Measurements from ENCODE around the gene CARD11.
"Not testable (repeated sequence)": the region's sequence is repeated elsewhere in the genome, so short reads cannot be mapped to it uniquely, and the experiment has no call there.

Gene CARD11

GRCh38 chr7:3055626-3056025 lies 12.0 kb upstream of the CARD11 start:
- H3K4me3 ChIP-seq (ENCODE audit: low read depth in 1 of 2, low read length in 1 of 2): no peak overlapping the region
- H3K4me1 ChIP-seq (ENCODE audit: control insufficient read depth in 1 of 2, insufficient read depth in 1 of 2, low read depth in 1 of 2, low read length in 1 of 2): no peaks in the 10 kb centered on the region
- H3K36me3 ChIP-seq: no peaks in the 10 kb centered on the region
- no peak for TF ChIP-seq CTCF (IDR thresholded peaks at IDR 0.05)
- no peak overlapping the region for H3K27ac ChIP-seq
- no peaks in the 10 kb centered on the region for H3K9me3 ChIP-seq
- H3K27me3 ChIP-seq: no peaks in the 10 kb centered on the region

- H3K9me3 ChIP-seq: no peaks in the 10 kb centered on the region
- no peaks in the 10 kb centered on the region for H3K4me1 ChIP-seq (ENCODE audit: control insufficient read depth in 1 of 2, insufficient read depth in 1 of 2, low read depth in 1 of 2, low read length in 1 of 2)
- no peak for TF ChIP-seq CTCF (IDR thresholded peaks at IDR 0.05)
- no peak overlapping the region for H3K4me3 ChIP-seq (ENCODE audit: low read depth in 1 of 2, low read length in 1 of 2)
- H3K36me3 ChIP-seq: no peaks in the 10 kb centered on the region
- no peak overlapping the region for H3K27ac ChIP-seq
- peaks cover 45% of the 10 kb centered on the region for H3K27me3 ChIP-seq
Observed at GRCh38 chr7:3042861-3043489, 692 bp downstream of the CARD11 start.

- no peak overlapping the region for H3K4me3 ChIP-seq (ENCODE audit: low read depth in 1 of 2, low read length in 1 of 2)
- no peak for TF ChIP-seq CTCF (IDR thresholded peaks at IDR 0.05)
- no peaks in the 10 kb centered on the region for H3K4me1 ChIP-seq (ENCODE audit: control insufficient read depth in 1 of 2, insufficient read depth in 1 of 2, low read depth in 1 of 2, low read length in 1 of 2)
- H3K27me3 ChIP-seq: peaks cover 45% of the 10 kb centered on the region
- H3K36me3 ChIP-seq: no peaks in the 10 kb centered on the region
- no peak overlapping the region for H3K27ac ChIP-seq
- H3K9me3 ChIP-seq: no peaks in the 10 kb centered on the region
Observed at GRCh38 chr7:3041986-3042675, 1.5 kb downstream of the CARD11 start.

GRCh38 chr7:3039787-3040186 lies 3.9 kb downstream of the CARD11 start:
- H3K27me3 ChIP-seq: peaks cover 32% of the 10 kb centered on the region
- no peaks in the 10 kb centered on the region for H3K4me1 ChIP-seq (ENCODE audit: control insufficient read depth in 1 of 2, insufficient read depth in 1 of 2, low read depth in 1 of 2, low read length in 1 of 2)
- no peak overlapping the region for H3K27ac ChIP-seq
- H3K9me3 ChIP-seq: no peaks in the 10 kb centered on the region
- no peak for TF ChIP-seq CTCF (IDR thresholded peaks at IDR 0.05)
- no peaks in the 10 kb centered on the region for H3K36me3 ChIP-seq
- H3K4me3 ChIP-seq (ENCODE audit: low read depth in 1 of 2, low read length in 1 of 2): no peak overlapping the region

GRCh38 chr7:3038011-3038410 lies 5.7 kb downstream of the CARD11 start:
- H3K4me3 ChIP-seq (ENCODE audit: low read depth in 1 of 2, low read length in 1 of 2); H3K4me1 ChIP-seq (ENCODE audit: control insufficient read depth in 1 of 2, insufficient read depth in 1 of 2, low read depth in 1 of 2, low read length in 1 of 2); H3K9me3 ChIP-seq; H3K36me3 ChIP-seq; H3K27ac ChIP-seq: not testable (repeated sequence)
- peaks cover 14% of the 10 kb centered on the region for H3K27me3 ChIP-seq

GRCh38 chr7:3037259-3037658 lies 6.4 kb downstream of the CARD11 start:
- no peak overlapping the region for H3K4me3 ChIP-seq (ENCODE audit: low read depth in 1 of 2, low read length in 1 of 2)
- no peaks in the 10 kb centered on the region for H3K4me1 ChIP-seq (ENCODE audit: control insufficient read depth in 1 of 2, insufficient read depth in 1 of 2, low read depth in 1 of 2, low read length in 1 of 2)
- no peaks in the 10 kb centered on the region for H3K9me3 ChIP-seq
- TF ChIP-seq CTCF (IDR thresholded peaks at IDR 0.05): no peak
- H3K27me3 ChIP-seq: peaks cover 7% of the 10 kb centered on the region
- no peaks in the 10 kb centered on the region for H3K36me3 ChIP-seq
- no peak overlapping the region for H3K27ac ChIP-seq
